Measurements from ENCODE around the gene PAPPA2. TPM values are rescaled to one million over a fixed set of nuclear protein-coding genes. Genes with fewer than 3 reads are reported as not detected.

The PAPPA2 gene
- total and polyA plus RNA-seq, 8 donors = under 0.01 to 10.3 (median 0.29) TPM; not detected in 1

DNA sequence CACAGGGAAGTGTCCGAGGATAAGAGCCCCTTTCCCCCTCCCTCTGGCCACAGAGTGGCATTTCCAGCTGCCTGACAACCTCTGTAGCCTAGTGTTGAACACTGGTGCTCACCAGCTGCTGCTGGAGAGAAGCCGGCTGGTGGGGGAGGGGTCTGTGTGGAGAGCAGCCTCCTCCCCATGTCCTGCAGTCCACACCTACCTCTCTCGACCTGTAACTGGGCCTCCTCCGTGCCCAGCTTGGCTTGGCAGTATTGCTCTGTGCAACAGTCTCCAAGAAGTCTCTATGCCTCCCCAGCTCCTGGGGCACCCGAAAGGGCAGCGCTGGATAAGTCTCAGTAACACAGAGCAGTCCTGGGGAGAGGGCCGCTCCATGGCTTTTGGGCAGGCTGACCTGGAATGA lies 17.0 kb downstream of the PAPPA2 start:
- no peaks in the 10 kb centered on the region for H3K9me3 ChIP-seq
- H3K27ac ChIP-seq = no peak overlapping the region
- no peak for TF ChIP-seq POLR2A (IDR thresholded peaks at IDR 0.05)
- TF ChIP-seq POLR2AphosphoS5 (IDR thresholded peaks at IDR 0.05) = no peak
- TF ChIP-seq EP300 (IDR thresholded peaks at IDR 0.05) = no peak
- no peak for TF ChIP-seq CTCF (IDR thresholded peaks at IDR 0.05)
- 22 to 40% (median 39%) methylated on average over 7 of the region's 7 CpGs for WGBS, 5 donors
- H3K4me1 ChIP-seq = no peaks in the 10 kb centered on the region
- no peak overlapping the region for H3K4me3 ChIP-seq
- peaks cover 0 to 11% (median 0%) of the 10 kb centered on the region in 3 donors for H3K27me3 ChIP-seq
- intact Hi-C loops (cut with DNase I; ENCODE audit: low total_unique reads) = no loop called here
- peak in 1 of 2 donors; percentile 32 for DNase-seq
- no peaks in the 10 kb centered on the region for H3K36me3 ChIP-seq

- no peak for DNase-seq
- TF ChIP-seq POLR2A (IDR thresholded peaks at IDR 0.05) = no peak
- TF ChIP-seq EP300 (IDR thresholded peaks at IDR 0.05) = no peak
- TF ChIP-seq POLR2AphosphoS5 (IDR thresholded peaks at IDR 0.05) = no peak
- no peak for TF ChIP-seq CTCF (IDR thresholded peaks at IDR 0.05)
- no peaks in the 10 kb centered on the region for H3K4me1 ChIP-seq
- no peak overlapping the region for H3K4me3 ChIP-seq
- H3K27ac ChIP-seq = no peak overlapping the region
- H3K36me3 ChIP-seq = no peaks in the 10 kb centered on the region
- WGBS, 5 donors = 72 to 82% (median 77%) methylated on average over 9 of the region's 9 CpGs
- peaks cover 0 to 11% (median 0%) of the 10 kb centered on the region in 3 donors for H3K27me3 ChIP-seq
- no peaks in the 10 kb centered on the region for H3K9me3 ChIP-seq
- intact Hi-C loops (cut with DNase I; ENCODE audit: low total_unique reads) = no loop called here
Measured at GRCh38 chr1:176480750-176481149, 17.8 kb downstream of the PAPPA2 start.

- H3K27me3 ChIP-seq = peaks cover 0 to 7% (median 0%) of the 10 kb centered on the region in 3 donors
- no peak overlapping the region for H3K27ac ChIP-seq
- H3K36me3 ChIP-seq = no peaks in the 10 kb centered on the region
- H3K9me3 ChIP-seq = no peaks in the 10 kb centered on the region
- intact Hi-C loops (cut with DNase I; ENCODE audit: low total_unique reads) = no loop called here
- DNase-seq = no peak
- no peak overlapping the region for H3K4me3 ChIP-seq
- no peaks in the 10 kb centered on the region for H3K4me1 ChIP-seq
- WGBS, 5 donors = 53 to 73% (median 72%) methylated on average over 1 of the region's 1 CpG
- TF ChIP-seq EP300 (IDR thresholded peaks at IDR 0.05) (no peak), CTCF (IDR thresholded peaks at IDR 0.05) (no peak), POLR2AphosphoS5 (IDR thresholded peaks at IDR 0.05) (no peak), POLR2A (IDR thresholded peaks at IDR 0.05) (no peak)
Measured at GRCh38 chr1:176485083-176485482, 22.1 kb downstream of the PAPPA2 start.

- peak overlapping the region in 1 of 5 donors; percentile 11 for H3K27ac ChIP-seq
- TF ChIP-seq CTCF (IDR thresholded peaks at IDR 0.05) (no peak), POLR2AphosphoS5 (IDR thresholded peaks at IDR 0.05) (no peak), EP300 (IDR thresholded peaks at IDR 0.05) (no peak), POLR2A (IDR thresholded peaks at IDR 0.05) (no peak)
- intact Hi-C loops (cut with DNase I; ENCODE audit: low total_unique reads) = no loop called here
- H3K9me3 ChIP-seq = no peaks in the 10 kb centered on the region
- H3K4me3 ChIP-seq = no peak overlapping the region
- no peaks in the 10 kb centered on the region for H3K36me3 ChIP-seq
- no peak for DNase-seq
- 65 to 70% (median 68%) methylated on average over 5 of the region's 5 CpGs for WGBS, 5 donors
- H3K27me3 ChIP-seq = no peaks in the 10 kb centered on the region
- H3K4me1 ChIP-seq = no peaks in the 10 kb centered on the region
Measured at GRCh38 chr1:176494436-176494835, 31.5 kb downstream of the PAPPA2 start.

Measured in stomach (tissue), 9 donors.